Calu3 (cell line): ENCODE results near the gene IFNA5. TPM values are rescaled to one million over a fixed set of nuclear protein-coding genes. Genes with fewer than 3 reads are reported as not detected.

Experiments
- Bru-seq: library from RNA; stranded (reverse); fragments of 400-500 nt; gene quantifications from one replicate; lab custom pipeline; 2021; lab: Mats Ljungman, UMichigan
- BruChase-seq, 2 experiments: library from RNA; stranded (reverse); fragments of 400-500 nt; gene quantifications; one replicate each; lab custom pipeline; 2021; lab: Mats Ljungman, UMichigan
- BruUV-seq: library from RNA; stranded (reverse); fragments of 400-500 nt; replicated peaks from 2 replicates; lab custom pipeline; 2021; lab: Mats Ljungman, UMichigan
- CTCF ChIA-PET: fragments of 300-600 bp; sonication (Branson Sonifier 250); formaldehyde crosslinking; loops from one replicate; lab custom pipeline; 2022; ENCODE audit warnings: antibody characterized with exemption; lab: Charles Lee
- DNase-seq: peaks from one replicate; pipeline ENCODE4 v3.0.0; 2022
- H3K27ac Mint-ChIP-seq: one replicate; pipeline ENCODE4 v1.8.0; 2022; ENCODE audit warnings: mixed read lengths; ENCODE audit not compliant: unreplicated experiment
- H3K27me3 Mint-ChIP-seq: one replicate; pipeline ENCODE4 v1.8.0; 2022; ENCODE audit warnings: mixed read lengths; ENCODE audit not compliant: unreplicated experiment
- H3K36me3 Mint-ChIP-seq: one replicate; pipeline ENCODE4 v1.8.0; 2022; ENCODE audit warnings: mild to moderate bottlenecking, moderate library complexity, mixed read lengths; ENCODE audit not compliant: insufficient read depth, unreplicated experiment
- H3K4me1 Mint-ChIP-seq: one replicate; pipeline ENCODE4 v1.8.0; 2022; ENCODE audit warnings: mild to moderate bottlenecking, low read depth, mixed read lengths; ENCODE audit not compliant: unreplicated experiment
- H3K4me3 Mint-ChIP-seq: one replicate; pipeline ENCODE4 v1.8.0; 2022; ENCODE audit warnings: mild to moderate bottlenecking, low read depth, moderate library complexity, mixed read lengths; ENCODE audit not compliant: unreplicated experiment
- H3K9me3 Mint-ChIP-seq: one replicate; pipeline ENCODE4 v1.8.0; 2022; ENCODE audit warnings: low read depth, mixed read lengths; ENCODE audit not compliant: unreplicated experiment
- CTCF ChIP-seq: fragments of 200-600 bp; IDR thresholded peaks from one replicate; pipeline ENCODE4 v1.8.0; 2022; ENCODE audit warnings: antibody characterized with exemption; ENCODE audit not compliant: unreplicated experiment
- intact Hi-C: fragments of 100-400 bp; cut with micrococcal nuclease; formaldehyde crosslinking; loops from one replicate; pipeline ENCODE4 v1.10.0; 2022; ENCODE audit not compliant: unreplicated experiment
- long read RNA-seq: library from polyadenylated mRNA; stranded (forward); transcript quantifications from one replicate; pipeline ENCODE4 v2.0.0, GENCODE V29; 2022
- total RNA-seq: library from RNA; stranded (reverse); gene quantifications from 2 replicates; pipeline ENCODE4 v1.2.3, GENCODE V29; 2022

IFNA5 gene
- total RNA-seq = not detected in 2 replicates
- percentile 5 among the genes with signal in this experiment for Bru-seq, nascent RNA
- BruChase-seq, experiment 1, labeled RNA remaining after a 6-hour chase = not detected
- BruChase-seq, experiment 2, labeled RNA remaining after a 2-hour chase = percentile 30 among the genes with signal in this experiment
- long read RNA-seq = 0 reads

- Mint-ChIP-seq H3K27me3 (no peaks in the 10 kb centered on the region), H3K4me3 (no peak within 1 kb of the TSS), H3K36me3 (no peaks in the 10 kb centered on the region), H3K27ac (no peak within 1 kb of the TSS), H3K4me1 (no peaks in the 10 kb centered on the region), H3K9me3 (no peaks in the 10 kb centered on the region)
- DNase-seq = no peak
- intact Hi-C loops = loop anchor here (5.0 kb wide), 1 partner anchor 53 kb away; no protein-coding TSS in a partner anchor
- TF ChIP-seq CTCF = no peak
- CTCF ChIA-PET = no interaction called here
- BruUV-seq = no TSS peak
Measured at GRCh38 chr9:21305213-21305612, at the start of gene IFNA5. TSS of gene IFNA5 (minus strand) at chr9:21305313. CDS start at chr9:21305256, 57 bp downstream.

- no peak for TF ChIP-seq CTCF
- Mint-ChIP-seq H3K36me3 (no peaks in the 10 kb centered on the region), H3K4me1 (peaks cover 9% of the 10 kb centered on the region), H3K27me3 (no peaks in the 10 kb centered on the region), H3K4me3 (no peak within 1 kb of the TSS), H3K27ac (no peak within 1 kb of the TSS), H3K9me3 (peaks cover 3% of the 10 kb centered on the region)
- CTCF ChIA-PET = no interaction called here
- intact Hi-C loops = no loop called here
- no peak for DNase-seq
- BruUV-seq = no TSS peak
Measured at GRCh38 chr9:21350787-21351186, 45.7 kb upstream of the IFNA5 start, which contains the start of gene IFNA6. TSS of gene IFNA6 (minus strand) at chr9:21350887. CDS start at chr9:21350887, 0 bp downstream.

- Mint-ChIP-seq H3K36me3 (no peaks in the 10 kb centered on the region), H3K27me3 (no peaks in the 10 kb centered on the region), H3K27ac (no peak overlapping the region), H3K9me3 (no peaks in the 10 kb centered on the region), H3K4me1 (peaks cover 9% of the 10 kb centered on the region), H3K4me3 (no peak overlapping the region)
- CTCF ChIA-PET = no interaction called here
- DNase-seq = no peak
- no peak for TF ChIP-seq CTCF
- intact Hi-C loops = no loop called here
- BruUV-seq = no TSS peak
Measured at GRCh38 chr9:21348430-21348970, 43.4 kb upstream of the IFNA5 start.

- H3K27me3 Mint-ChIP-seq = no peaks in the 10 kb centered on the region
- H3K4me1 Mint-ChIP-seq = no peaks in the 10 kb centered on the region
- H3K36me3 Mint-ChIP-seq = no peaks in the 10 kb centered on the region
- no peak for DNase-seq
- no peak for TF ChIP-seq CTCF
- H3K27ac Mint-ChIP-seq = no peak overlapping the region
- CTCF ChIA-PET = no interaction called here
- H3K4me3 Mint-ChIP-seq = no peak overlapping the region
- H3K9me3 Mint-ChIP-seq = no peaks in the 10 kb centered on the region
- BruUV-seq = no TSS peak
- intact Hi-C loops = no loop called here
Measured at GRCh38 chr9:21340735-21341134, 35.6 kb upstream of the IFNA5 start.
